H1 (cell line): ENCODE measurements around the gene GOSR1. TPM values are rescaled to one million over a fixed set of nuclear protein-coding genes. Genes with fewer than 3 reads are reported as not detected.

Experiments
- CTCF ChIA-PET: fragments of 300-600 bp; sonication (Branson Sonifier 250); formaldehyde crosslinking; loops from one replicate; lab custom pipeline; 2021; ENCODE audit not compliant: partially characterized antibody; lab: Charles Lee
- POLR2A ChIA-PET: fragments of 300-600 bp; sonication (Branson Sonifier 250); formaldehyde crosslinking; loops from one replicate; lab custom pipeline; 2021; ENCODE audit warnings: inconsistent platforms; ENCODE audit not compliant: partially characterized antibody; lab: Charles Lee
- DNase-seq, 2 experiments: peaks; one replicate each; pipeline versions ENCODE4 v3.0.0 to v3.0.0-alpha.2; 2010 to 2022; ENCODE audit warnings: low spot score in 2 of 2, low read depth in 1 of 2, mixed read lengths in 1 of 2
- FAIRE-seq: peaks from 2 replicates; lab custom pipeline; 2011; peaks lifted over from hg19 to GRCh38; lab: Jason Lieb, UNC
- H2AFZ ChIP-seq: 2 replicates; pipeline ENCODE4 v1.8.1; 2012; ENCODE audit warnings: low read length, inconsistent platforms
- H2AK5ac ChIP-seq: 2 replicates; pipeline ENCODE4 v1.6.1; 2013; ENCODE audit warnings: low read depth, low read length
- H2BK120ac ChIP-seq: replicated peaks from 2 replicates; pipeline ENCODE3; 2013; ENCODE audit warnings: low read depth, low read length, inconsistent platforms
- H2BK12ac ChIP-seq: 2 replicates; pipeline ENCODE4 v1.6.1; 2013; ENCODE audit warnings: low read depth, low read length
- H2BK15ac ChIP-seq: 2 replicates; pipeline ENCODE4 v1.6.1; 2013; ENCODE audit warnings: low read length
- H2BK20ac ChIP-seq: 2 replicates; pipeline ENCODE4 v1.6.1; 2013; ENCODE audit warnings: low read length
- H2BK5ac ChIP-seq: 2 replicates; pipeline ENCODE4 v1.6.1; 2013; ENCODE audit warnings: low read depth, low read length
- H3K14ac ChIP-seq: 2 replicates; pipeline ENCODE4 v1.6.1; 2013; ENCODE audit warnings: inconsistent platforms; ENCODE audit not compliant: insufficient read length
- H3K18ac ChIP-seq: 2 replicates; pipeline ENCODE4 v1.6.1; 2013; ENCODE audit warnings: low read length; ENCODE audit errors: extremely low read depth
- H3K23ac ChIP-seq: 2 replicates; pipeline ENCODE4 v1.6.1; 2013; ENCODE audit warnings: inconsistent platforms; ENCODE audit not compliant: insufficient read length
- H3K23me2 ChIP-seq: 2 replicates; pipeline ENCODE4 v1.6.1; 2013; ENCODE audit warnings: low read depth, low read length
- H3K27ac ChIP-seq: 2 replicates; pipeline ENCODE4 v1.6.1; 2011; ENCODE audit warnings: low read depth, low read length, inconsistent platforms
- H3K27me3 ChIP-seq, 4 experiments: replicated peaks in 1 of 4; 1 replicate in 1 of 4; 2 replicates in 3 of 4; pipeline versions ENCODE4 v1.6.1 to v1.8.1; 2011 to 2013; ENCODE audit warnings: low read length in 3 of 4, mild to moderate bottlenecking in 3 of 4, inconsistent platforms in 2 of 4, mixed read lengths in 2 of 4, moderate library complexity in 1 of 4; ENCODE audit not compliant: control insufficient read depth in 3 of 4, insufficient read depth in 3 of 4; ENCODE audit errors: extremely low read depth in 1 of 4
- H3K36me3 ChIP-seq, 4 experiments: 2 replicates each; pipeline versions ENCODE4 v1.6.1 to v1.8.1; 2011 to 2013; ENCODE audit warnings: mild to moderate bottlenecking in 4 of 4, low read length in 3 of 4, moderate library complexity in 2 of 4, control low read depth in 1 of 4, inconsistent platforms in 1 of 4; ENCODE audit not compliant: insufficient read depth in 4 of 4, control insufficient read depth in 2 of 4
- H3K4ac ChIP-seq: replicated peaks from 2 replicates; pipeline ENCODE3; 2013; ENCODE audit warnings: low read length, low read depth, mixed read lengths, inconsistent platforms; ENCODE audit not compliant: insufficient read length
- H3K4me1 ChIP-seq, 4 experiments: replicated peaks in 1 of 4; 1 replicate in 1 of 4; 2 replicates in 3 of 4; pipeline versions ENCODE4 v1.6.1 to v1.8.1; 2011 to 2013; ENCODE audit warnings: low read length in 3 of 4, inconsistent platforms in 2 of 4, mixed read lengths in 1 of 4; ENCODE audit not compliant: insufficient read depth in 4 of 4, control insufficient read depth in 3 of 4
- H3K4me2 ChIP-seq, 2 experiments: 2 replicates each; pipeline versions ENCODE4 v1.6.1 to v1.8.1; 2011 to 2013; ENCODE audit warnings: low read depth in 2 of 2, low read length in 2 of 2, control low read depth in 1 of 2, inconsistent platforms in 1 of 2, mild to moderate bottlenecking in 1 of 2; ENCODE audit not compliant: insufficient read depth in 1 of 2
- H3K4me3 ChIP-seq, 4 experiments: fragments of 200-600, 300-600 bp in 1 of 4; sonication (generic), shearing (Covaris generic), sonication (Bioruptor Twin) in 1 of 4; 2 replicates each; pipeline versions ENCODE4 v1.5.1 to v1.8.1; 2011 to 2016; ENCODE audit warnings: low read length in 4 of 4, low read depth in 3 of 4, control low read depth in 2 of 4, inconsistent platforms in 2 of 4, mild to moderate bottlenecking in 2 of 4, mixed read lengths in 1 of 4, moderate library complexity in 1 of 4; ENCODE audit not compliant: insufficient read depth in 2 of 4; ENCODE audit errors: extremely low read depth in 1 of 4
- H3K56ac ChIP-seq: replicated peaks from 2 replicates; pipeline ENCODE3; 2013; ENCODE audit warnings: low read depth, mild to moderate bottlenecking, mixed read lengths, low read length, inconsistent platforms; ENCODE audit not compliant: insufficient read length
- H3K79me1 ChIP-seq: 2 replicates; pipeline ENCODE4 v1.6.1; 2013; ENCODE audit warnings: low read depth, low read length, control low read depth
- H3K79me2 ChIP-seq, 2 experiments: 2 replicates each; pipeline versions ENCODE4 v1.6.1 to v1.8.1; 2012 to 2013; ENCODE audit warnings: low read length in 2 of 2, mild to moderate bottlenecking in 2 of 2, inconsistent platforms in 1 of 2; ENCODE audit not compliant: insufficient read depth in 2 of 2, control insufficient read depth in 1 of 2
- H3K9ac ChIP-seq, 4 experiments: replicated peaks in 1 of 4; 1 replicate in 1 of 4; 2 replicates in 3 of 4; pipeline versions ENCODE4 v1.6.1 to v1.8.1; 2011 to 2013; ENCODE audit warnings: low read depth in 3 of 4, low read length in 3 of 4, control low read depth in 2 of 4, mild to moderate bottlenecking in 2 of 4, moderate library complexity in 2 of 4, inconsistent platforms in 1 of 4; ENCODE audit errors: extremely low read depth in 1 of 4
- H3K9me3 ChIP-seq, 2 experiments: 2 replicates each; pipeline versions ENCODE4 v1.6.1 to v1.8.1; 2012 to 2013; ENCODE audit warnings: mild to moderate bottlenecking in 2 of 2, moderate library complexity in 2 of 2, control low read depth in 1 of 2, inconsistent platforms in 1 of 2, low read depth in 1 of 2, low read length in 1 of 2, mixed read lengths in 1 of 2; ENCODE audit not compliant: insufficient read depth in 2 of 2
- H4K20me1 ChIP-seq, 2 experiments: replicated peaks in 1 of 2; 2 replicates each; pipeline versions ENCODE3 to v1.8.1; 2011 to 2013; ENCODE audit warnings: inconsistent platforms in 2 of 2, low read length in 2 of 2, mild to moderate bottlenecking in 1 of 2; ENCODE audit not compliant: insufficient read depth in 2 of 2, control insufficient read depth in 1 of 2
- H4K5ac ChIP-seq: 2 replicates; pipeline ENCODE4 v1.6.1; 2013; ENCODE audit warnings: low read length, low read depth, mixed read lengths, inconsistent platforms; ENCODE audit not compliant: insufficient read length
- H4K8ac ChIP-seq: 2 replicates; pipeline ENCODE4 v1.8.0; 2013; ENCODE audit warnings: mild to moderate bottlenecking, moderate library complexity, low read length, inconsistent platforms; ENCODE audit not compliant: insufficient read depth; ENCODE audit errors: extremely low read depth
- H4K91ac ChIP-seq: replicated peaks from 2 replicates; pipeline ENCODE3; 2013; ENCODE audit warnings: low read length, mixed read lengths, inconsistent platforms; ENCODE audit not compliant: insufficient read length
- SP2 ChIP-seq: IDR thresholded peaks from 2 replicates; pipeline ENCODE4 v1.6.1; 2012; ENCODE audit warnings: mild to moderate bottlenecking, low read length, inconsistent platforms
- WGBS, 2 experiments: shearing (Covaris generic) in 1 of 2; methylation state at CpG; one replicate each; pipeline versions ENCODE4 v1.1.6 to v1.1.7; 2013 to 2015; ENCODE audit warnings: low lambda C conversion rate in 2 of 2, mixed read lengths in 2 of 2, inconsistent platforms in 1 of 2, low coverage in 1 of 2, missing lambda C conversion rate in 1 of 2; ENCODE audit not compliant: insufficient replicate concordance in 2 of 2, insufficient coverage in 1 of 2, insufficient read length in 1 of 2; ENCODE audit errors: extremely low coverage in 1 of 2, missing lambda C conversion rate in 1 of 2; 5-methylcytosine and 5-hydroxymethylcytosine counted together
- polyA plus RNA-seq, 7 experiments: library from polyadenylated mRNA; depleted of rRNA in 3 of 7; stranded (reverse) in 5 of 7; unstranded in 2 of 7; fragments of >200 nt in 5 of 7; fragments of 200-250 nt in 2 of 7; gene quantifications; 1 replicate in 5 of 7; 2 replicates in 1 of 7; 4 replicates in 1 of 7; pipeline versions ENCODE4 v1.2.1 to v1.2.3, GENCODE V29; 2011 to 2013; ENCODE audit warnings: missing spikeins in 2 of 7, mixed read lengths in 2 of 7
- total RNA-seq: library from RNA; stranded (reverse); fragmentation: NEBNext Ultra II Directional; extraction: Animal tissue kit (Norgen Biotek cat#: 25700); gene quantifications from 2 replicates; pipeline ENCODE4 v1.2.1, GENCODE V29; 2021
- TF ChIP-seq, protein P1 (sequence below): IDR thresholded peaks from 2 replicates; pipeline ENCODE4 v1.6.1; 2012; ENCODE audit warnings: low read length, inconsistent platforms

GOSR1 gene
- total and polyA plus RNA-seq, 2 of the 8 experiments (the other 6 are each of a cell fraction or from before 2014, with no cell fraction given), result 9.2 to 43.3 TPM

GRCh38 chr17:30458371-30458770 lies 18.8 kb upstream of the GOSR1 start:
- Histone ChIP-seq H3K27ac (no peak overlapping the region), H3K23me2 (no peaks in the 10 kb centered on the region), H3K4ac (no peak overlapping the region), H3K4me1 (no peaks in the 10 kb centered on the region), H2BK15ac (no peak overlapping the region), H2BK12ac (no peak overlapping the region), H3K4me2 (no peak overlapping the region), H2BK20ac (no peak overlapping the region), H2BK120ac (no peak overlapping the region), H4K91ac (no peak overlapping the region), H3K4me3 (no peak overlapping the region), H3K9ac (no peak overlapping the region), H3K36me3 (peaks cover 3 to 26% (median 13%) of the 10 kb centered on the region in 4 experiments; a peak in 5 of 8 replicates), H3K23ac (no peak overlapping the region), H3K18ac (no peak overlapping the region), H3K79me2 (no peaks in the 10 kb centered on the region), H2BK5ac (no peak overlapping the region), H4K20me1 (no peaks in the 10 kb centered on the region), H3K9me3 (peaks cover 0 to 5% of the 10 kb centered on the region in 2 experiments; a peak in 1 of 4 replicates), H3K56ac (no peak overlapping the region), H3K27me3 (no peaks in the 10 kb centered on the region), H3K79me1 (no peaks in the 10 kb centered on the region), H4K5ac (no peak overlapping the region), H3K14ac (no peak overlapping the region), H4K8ac (no peak overlapping the region), H2AFZ (no peak overlapping the region), H2AK5ac (no peak overlapping the region)
- no peak for DNase-seq
- 96% methylated on average over 6 of the region's 6 CpGs; no CpG with 5 or more reads in 1 of the 2 experiments for WGBS, 2 experiments
- POLR2A ChIA-PET, result no interaction called here
- TF ChIP-seq, protein P1, sequence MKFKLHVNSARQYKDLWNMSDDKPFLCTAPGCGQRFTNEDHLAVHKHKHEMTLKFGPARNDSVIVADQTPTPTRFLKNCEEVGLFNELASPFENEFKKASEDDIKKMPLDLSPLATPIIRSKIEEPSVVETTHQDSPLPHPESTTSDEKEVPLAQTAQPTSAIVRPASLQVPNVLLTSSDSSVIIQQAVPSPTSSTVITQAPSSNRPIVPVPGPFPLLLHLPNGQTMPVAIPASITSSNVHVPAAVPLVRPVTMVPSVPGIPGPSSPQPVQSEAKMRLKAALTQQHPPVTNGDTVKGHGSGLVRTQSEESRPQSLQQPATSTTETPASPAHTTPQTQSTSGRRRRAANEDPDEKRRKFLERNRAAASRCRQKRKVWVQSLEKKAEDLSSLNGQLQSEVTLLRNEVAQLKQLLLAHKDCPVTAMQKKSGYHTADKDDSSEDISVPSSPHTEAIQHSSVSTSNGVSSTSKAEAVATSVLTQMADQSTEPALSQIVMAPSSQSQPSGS, result no peak
- no peak for TF ChIP-seq SP2
- FAIRE-seq, result no peak
- CTCF ChIA-PET, result no interaction called here
